ENCODE measurements around the gene RALY. TPM values are rescaled to one million over a fixed set of nuclear protein-coding genes. Genes with fewer than 3 reads are reported as not detected.

The RALY gene
- total RNA-seq, 2 experiments from 2014 or later: 136 to 163 TPM

GRCh38 chr20:34010405-34010931 lies 16.8 kb downstream of the RALY start:
- POLR2A ChIA-PET: interaction anchor here (0.6 to 0.9 kb wide), 2 partner anchors 48 to 147 kb away, joined by 3 to 4 read pairs; no protein-coding TSS in a partner anchor

GRCh38 chr20:34011275-34011674 lies 17.6 kb downstream of the RALY start:
- Histone ChIP-seq H3K36me3 (ENCODE audit: insufficient read depth, low read length) (peaks cover 32% of the 10 kb centered on the region), H3K4me3 (ENCODE audit: low read depth, low read length, poor library complexity, severe bottlenecking) (no peak overlapping the region), H3K27ac (ENCODE audit: low read depth, low read length, poor library complexity, severe bottlenecking) (no peak overlapping the region), H2AFZ (ENCODE audit: low read length) (no peak overlapping the region), H4K20me1 (ENCODE audit: insufficient read depth, low read length) (peaks cover 36% of the 10 kb centered on the region), H3K4me1 (ENCODE audit: insufficient read depth, low read length, poor library complexity, severe bottlenecking) (peaks cover 27% of the 10 kb centered on the region), H3K4me2 (ENCODE audit: low read length) (no peak overlapping the region), H3K9me3 (ENCODE audit: low read length) (no peaks in the 10 kb centered on the region), H3K79me2 (ENCODE audit: insufficient read depth, low read depth, low read length) (peaks cover 97% of the 10 kb centered on the region), H3K9me2 (ENCODE audit: insufficient read depth, low read length) (no peaks in the 10 kb centered on the region)
- CTCF ChIA-PET (ENCODE audit: unreplicated experiment): no interaction called here
- no TSS peak for BruUV-seq (replicated peaks)
- no peak for DNase-seq (ENCODE audit: low spot score)
- POLR2A ChIA-PET: interaction anchor here (0.6 to 0.8 kb wide), 2 partner anchors 61 to 192 kb away, joined by 3 read pairs; no protein-coding TSS in a partner anchor
- TF ChIP-seq EZH2phosphoT487 (IDR thresholded peaks at IDR 0.05; ENCODE audit: borderline replicate concordance, low read depth, low read length): no peak
- TF ChIP-seq, protein P1, sequence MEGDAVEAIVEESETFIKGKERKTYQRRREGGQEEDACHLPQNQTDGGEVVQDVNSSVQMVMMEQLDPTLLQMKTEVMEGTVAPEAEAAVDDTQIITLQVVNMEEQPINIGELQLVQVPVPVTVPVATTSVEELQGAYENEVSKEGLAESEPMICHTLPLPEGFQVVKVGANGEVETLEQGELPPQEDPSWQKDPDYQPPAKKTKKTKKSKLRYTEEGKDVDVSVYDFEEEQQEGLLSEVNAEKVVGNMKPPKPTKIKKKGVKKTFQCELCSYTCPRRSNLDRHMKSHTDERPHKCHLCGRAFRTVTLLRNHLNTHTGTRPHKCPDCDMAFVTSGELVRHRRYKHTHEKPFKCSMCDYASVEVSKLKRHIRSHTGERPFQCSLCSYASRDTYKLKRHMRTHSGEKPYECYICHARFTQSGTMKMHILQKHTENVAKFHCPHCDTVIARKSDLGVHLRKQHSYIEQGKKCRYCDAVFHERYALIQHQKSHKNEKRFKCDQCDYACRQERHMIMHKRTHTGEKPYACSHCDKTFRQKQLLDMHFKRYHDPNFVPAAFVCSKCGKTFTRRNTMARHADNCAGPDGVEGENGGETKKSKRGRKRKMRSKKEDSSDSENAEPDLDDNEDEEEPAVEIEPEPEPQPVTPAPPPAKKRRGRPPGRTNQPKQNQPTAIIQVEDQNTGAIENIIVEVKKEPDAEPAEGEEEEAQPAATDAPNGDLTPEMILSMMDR (conservative IDR thresholded peaks at IDR 0.05; ENCODE audit: low read length): no peak
- intact Hi-C loops (cut with micrococcal nuclease; ENCODE audit: unreplicated experiment): no loop called here

More at GRCh38 chr20:34010405-34010931, 16.8 kb downstream of the RALY start:
- Histone ChIP-seq H3K4me3 (ENCODE audit: low read depth, low read length, poor library complexity, severe bottlenecking) (no peak overlapping the region), H4K20me1 (ENCODE audit: insufficient read depth, low read length) (peaks cover 35% of the 10 kb centered on the region), H3K9me2 (ENCODE audit: insufficient read depth, low read length) (no peaks in the 10 kb centered on the region), H3K4me2 (ENCODE audit: low read length) (no peak overlapping the region), H3K36me3 (ENCODE audit: insufficient read depth, low read length) (peaks cover 34% of the 10 kb centered on the region), H3K4me1 (ENCODE audit: insufficient read depth, low read length, poor library complexity, severe bottlenecking) (peaks cover 20% of the 10 kb centered on the region), H2AFZ (ENCODE audit: low read length) (no peak overlapping the region), H3K27ac (ENCODE audit: low read depth, low read length, poor library complexity, severe bottlenecking) (no peak overlapping the region), H3K79me2 (ENCODE audit: insufficient read depth, low read depth, low read length) (peaks cover 97% of the 10 kb centered on the region), H3K9me3 (ENCODE audit: low read length) (no peaks in the 10 kb centered on the region)
- CTCF ChIA-PET (ENCODE audit: unreplicated experiment): no interaction called here
- intact Hi-C loops (cut with micrococcal nuclease; ENCODE audit: unreplicated experiment): no loop called here
- DNase-seq (ENCODE audit: low spot score): no peak
- no TSS peak for BruUV-seq (replicated peaks)
- TF ChIP-seq, protein P1 (conservative IDR thresholded peaks at IDR 0.05; ENCODE audit: low read length): no peak
- TF ChIP-seq EZH2phosphoT487 (IDR thresholded peaks at IDR 0.05; ENCODE audit: borderline replicate concordance, low read depth, low read length): no peak

DNA sequence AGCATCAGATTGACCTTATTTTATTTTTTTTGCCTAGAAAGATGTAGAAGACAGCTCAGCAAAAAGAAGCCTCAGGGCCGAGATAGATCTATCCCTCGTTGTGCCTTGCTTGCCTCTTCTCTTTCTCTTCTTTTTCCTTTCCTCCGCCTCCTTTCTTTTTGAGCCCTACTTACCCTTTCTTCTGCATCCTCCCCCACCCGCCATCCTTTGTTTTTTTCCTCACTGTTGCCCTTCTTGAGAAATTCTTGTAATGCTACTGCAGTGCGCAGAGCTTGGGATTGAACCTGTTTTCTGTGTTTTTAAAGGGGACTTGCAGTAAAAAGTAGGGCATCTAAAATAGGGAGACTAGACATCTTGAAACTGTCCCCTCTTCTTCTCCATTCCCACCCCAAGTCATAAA lies 18.6 kb downstream of the RALY start:
- intact Hi-C loops (cut with micrococcal nuclease; ENCODE audit: unreplicated experiment): no loop called here
- no peak overlapping the region for H3K4me2 ChIP-seq (ENCODE audit: low read length)
- ChIA-PET POLR2A (interaction anchor here (0.8 to 1.4 kb wide), 2 partner anchors 8 to 126 kb away, joined by 4 to 6 read pairs; no protein-coding TSS in a partner anchor), CTCF (ENCODE audit: unreplicated experiment) (interaction anchor here (0.7 kb wide), 1 partner anchor 19 kb away, joined by 3 read pairs; no protein-coding TSS in a partner anchor)
- peaks cover 33% of the 10 kb centered on the region for H4K20me1 ChIP-seq (ENCODE audit: insufficient read depth, low read length)
- no peaks in the 10 kb centered on the region for H3K9me3 ChIP-seq (ENCODE audit: low read length)
- H3K27ac ChIP-seq (ENCODE audit: low read depth, low read length, poor library complexity, severe bottlenecking): no peak overlapping the region
- no peak for TF ChIP-seq EZH2phosphoT487 (IDR thresholded peaks at IDR 0.05; ENCODE audit: borderline replicate concordance, low read depth, low read length)
- TF ChIP-seq, protein P1 (conservative IDR thresholded peaks at IDR 0.05; ENCODE audit: low read length): no peak
- no peak overlapping the region for H2AFZ ChIP-seq (ENCODE audit: low read length)
- peaks cover 30% of the 10 kb centered on the region for H3K4me1 ChIP-seq (ENCODE audit: insufficient read depth, low read length, poor library complexity, severe bottlenecking)
- no peak for DNase-seq (ENCODE audit: low spot score)
- H3K9me2 ChIP-seq (ENCODE audit: insufficient read depth, low read length): no peaks in the 10 kb centered on the region
- no TSS peak for BruUV-seq (replicated peaks)
- peaks cover 23% of the 10 kb centered on the region for H3K36me3 ChIP-seq (ENCODE audit: insufficient read depth, low read length)
- H3K79me2 ChIP-seq (ENCODE audit: insufficient read depth, low read depth, low read length): peaks cover 98% of the 10 kb centered on the region
- no peak overlapping the region for H3K4me3 ChIP-seq (ENCODE audit: low read depth, low read length, poor library complexity, severe bottlenecking)
